GM21619 (cell line): Measurements from ENCODE around the gene TARP.
A peak's percentile ranks its signal among the peaks of the same experiment; 100 is the strongest.
"Not testable (repeated sequence)": the region's sequence is repeated elsewhere in the genome, so short reads cannot be mapped to it uniquely, and the experiment has no call there.

Experiments
- ATAC-seq: cut with Tn5 transposase; IDR thresholded peaks from one replicate; pipeline ENCODE4 v1.9.1; 2021; ENCODE audit not compliant: unreplicated experiment

TARP gene

DNA sequence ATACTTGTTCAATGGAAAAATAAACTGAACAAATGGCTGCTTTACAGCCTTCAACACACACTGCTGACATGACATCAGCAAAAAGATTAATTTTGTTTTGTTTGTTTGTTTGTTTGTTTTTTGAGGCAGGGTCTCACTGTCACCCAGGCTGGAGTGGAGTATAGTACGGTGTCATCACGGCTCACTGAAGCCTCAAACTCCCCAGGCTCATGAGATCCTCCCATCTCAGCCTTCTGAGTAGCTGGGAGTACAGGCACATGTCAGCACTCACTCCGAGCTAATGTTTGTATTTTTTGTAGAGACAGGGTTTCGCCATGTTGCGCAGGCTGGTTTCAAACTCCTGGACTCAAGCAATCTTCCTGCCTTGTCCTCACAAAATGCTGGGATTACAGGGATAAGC, 10.9 kb downstream of the TARP start:
- no peak for ATAC-seq

DNA sequence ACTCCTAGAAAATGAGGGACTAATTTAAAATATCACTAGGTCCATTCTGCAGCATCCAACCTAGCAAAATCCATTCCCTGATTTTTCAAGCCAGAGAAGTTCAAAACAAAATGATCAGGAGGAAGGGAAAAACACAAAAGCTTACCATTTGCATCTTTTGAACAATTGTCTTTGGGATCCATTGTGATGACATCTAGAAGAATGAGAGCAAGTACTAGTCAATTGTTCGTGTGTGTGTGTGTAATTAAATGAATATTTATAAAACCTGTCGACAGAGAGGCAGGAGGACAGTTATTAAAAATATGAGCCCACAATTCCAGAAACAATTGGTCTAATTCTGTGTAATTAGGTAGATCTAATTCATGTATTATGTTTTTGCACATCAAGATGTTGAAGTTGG, 11.4 kb downstream of the TARP start:
- not testable (repeated sequence) for ATAC-seq

DNA sequence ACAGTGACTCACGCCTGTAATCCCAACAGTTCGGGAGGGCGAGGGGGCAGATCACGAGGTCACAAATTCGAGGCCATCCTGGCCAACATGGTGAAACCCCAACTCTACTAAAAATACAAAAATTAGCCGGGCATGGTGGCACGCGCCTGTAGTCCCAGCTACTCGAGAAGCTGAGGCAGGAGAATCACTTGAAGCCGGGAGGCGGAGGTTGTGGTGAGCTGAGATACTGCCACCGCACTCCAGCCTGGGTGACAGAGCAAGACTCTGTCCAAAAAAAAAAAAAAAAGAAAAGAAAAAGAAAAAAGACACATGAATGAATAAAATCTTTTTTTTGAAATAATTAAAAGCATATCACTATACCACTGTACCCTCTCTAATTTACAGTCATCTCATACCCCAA, 11.8 kb downstream of the TARP start:
- ATAC-seq = not testable (repeated sequence)

DNA sequence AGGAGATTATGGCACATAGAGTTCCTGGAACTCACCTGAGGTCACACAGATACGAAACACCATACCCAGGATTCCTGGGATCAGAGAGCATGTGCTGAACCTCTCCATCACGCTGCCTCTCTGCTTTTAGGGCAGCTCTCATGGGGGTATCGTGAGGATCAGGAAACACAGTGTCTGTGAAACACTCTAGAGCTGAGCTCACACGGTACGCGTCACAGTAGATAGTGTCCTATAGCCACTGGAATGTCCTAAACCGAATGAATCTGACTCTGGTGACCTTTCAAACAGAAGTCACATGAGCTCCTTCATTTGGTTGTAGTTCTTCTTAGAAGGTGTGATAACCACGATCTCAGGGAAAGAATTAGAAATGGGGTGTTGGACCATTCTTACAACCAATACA, 14.3 kb downstream of the TARP start:
- not testable (repeated sequence) for ATAC-seq

DNA sequence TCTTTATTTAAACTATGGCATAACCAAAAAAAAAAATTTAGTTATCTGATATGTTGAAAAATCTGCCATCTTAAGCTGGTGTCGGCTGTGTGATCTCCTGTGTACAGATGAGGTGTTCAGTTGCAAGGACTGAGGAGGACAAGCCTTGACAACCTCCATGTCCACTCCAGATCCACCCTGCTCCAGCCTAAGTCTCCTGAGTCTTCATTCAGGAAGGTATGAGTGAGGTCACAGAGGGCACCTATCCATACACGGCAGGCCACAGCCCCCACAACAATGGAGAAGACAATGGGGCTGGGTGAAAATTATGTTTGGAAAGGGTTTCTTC, 16.1 kb downstream of the TARP start:
- no peak for ATAC-seq

DNA sequence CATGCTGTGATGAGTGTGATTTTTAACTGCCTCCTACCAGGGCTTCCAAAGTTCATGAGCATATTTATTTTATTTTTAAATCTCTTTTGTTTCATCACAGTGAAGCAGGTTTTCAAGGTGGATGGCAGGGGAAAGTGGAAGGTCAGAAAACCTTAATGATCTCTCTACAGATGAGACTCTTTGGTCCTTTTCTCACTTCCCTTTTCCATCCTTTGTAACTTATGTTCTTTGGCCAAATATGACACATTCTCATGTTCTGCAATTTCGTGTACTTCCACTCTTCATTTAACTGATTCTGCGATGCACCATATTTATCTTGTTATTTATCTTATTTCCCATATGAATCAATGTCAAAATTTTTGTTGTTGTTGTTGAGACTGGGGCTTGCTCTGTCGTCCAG, 23.6 kb downstream of the TARP start:
- ATAC-seq = peak; percentile 93

DNA sequence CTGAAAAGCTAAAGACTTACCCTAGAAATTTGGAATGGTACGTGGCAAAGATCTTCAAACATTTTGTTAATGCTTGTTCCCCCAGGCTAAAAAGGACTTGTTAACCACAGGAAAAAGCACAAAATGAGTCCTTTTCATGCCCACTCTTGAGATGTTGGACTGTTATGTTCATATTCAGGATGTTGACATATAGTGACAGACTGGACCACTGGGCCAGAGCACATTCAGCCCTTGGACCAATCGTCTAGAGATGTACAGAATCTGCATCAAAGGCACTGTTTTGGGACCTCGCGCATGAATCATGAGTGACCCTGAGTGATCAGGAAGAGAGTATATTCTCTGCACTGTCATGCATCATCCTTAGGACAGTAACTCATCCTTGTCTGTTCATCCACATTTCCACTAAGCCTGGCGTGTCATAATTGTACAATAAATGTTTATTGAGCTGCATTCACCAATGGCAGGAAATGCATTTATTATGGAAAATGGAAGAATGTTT, 25.3 kb downstream of the TARP start:
- ATAC-seq = no peak

DNA sequence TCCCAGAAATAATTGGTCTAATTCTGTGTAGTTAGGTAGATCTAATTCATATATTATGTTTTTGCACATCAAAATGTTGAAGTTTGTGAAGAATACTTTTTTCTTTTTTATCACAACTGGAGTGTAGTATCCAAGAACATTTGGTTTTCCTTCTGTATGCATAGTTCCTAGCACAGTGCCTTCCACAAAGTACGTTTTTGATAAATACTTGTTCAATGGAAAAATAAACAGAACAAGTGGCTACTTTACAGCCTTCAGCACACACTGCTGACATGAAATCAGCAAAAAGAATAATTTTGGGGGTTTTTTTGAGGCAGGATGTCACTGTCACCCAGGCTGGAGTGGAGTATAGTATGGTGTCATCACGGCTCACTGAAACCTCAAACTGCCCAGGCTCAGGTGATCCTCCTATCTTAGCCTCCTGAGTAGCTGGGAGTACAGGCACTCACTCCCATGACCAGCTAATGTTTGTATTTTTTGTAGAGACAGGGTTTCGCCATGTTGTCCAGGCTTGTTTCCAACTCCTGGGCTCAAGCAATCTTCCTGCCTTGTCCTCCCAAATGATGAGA, 27.9 kb downstream of the TARP start:
- ATAC-seq = no peak

DNA sequence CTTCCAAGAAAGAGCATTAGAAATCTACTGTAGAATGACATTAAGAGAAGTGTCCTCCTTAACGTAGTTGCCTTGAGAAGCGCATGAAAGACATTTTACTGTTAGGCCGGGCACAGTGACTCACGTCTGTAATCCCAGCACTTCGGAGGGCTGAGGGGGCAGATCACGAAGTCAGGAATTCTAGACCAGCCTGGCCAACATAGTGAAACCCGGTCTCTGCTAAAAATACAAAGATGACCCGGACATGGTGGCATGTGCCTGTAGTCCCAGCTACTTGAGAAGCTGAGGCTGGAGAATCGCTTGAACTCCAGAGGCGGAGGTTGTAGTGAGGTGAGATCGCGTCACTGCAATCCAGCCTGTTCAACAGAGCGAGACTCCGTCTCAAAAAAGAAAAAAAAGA, 28.9 kb downstream of the TARP start:
- no peak for ATAC-seq

DNA sequence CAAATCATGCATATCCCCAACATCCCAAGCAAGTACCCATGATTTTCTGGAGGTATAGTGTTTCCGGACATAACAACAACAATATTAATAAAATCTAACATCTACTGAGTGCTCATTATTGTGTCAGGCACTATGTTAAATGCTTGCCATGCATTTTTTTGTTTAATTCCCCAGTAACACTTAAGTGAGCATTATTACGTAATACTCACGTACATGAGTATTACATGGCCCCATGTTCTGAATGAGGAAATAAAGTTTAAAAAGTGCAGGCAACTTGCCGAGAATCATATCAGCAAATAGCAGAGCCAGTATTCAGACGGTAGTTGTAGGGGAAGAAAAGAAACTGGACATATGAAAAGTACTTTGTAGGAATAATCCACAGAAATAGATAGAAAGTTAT, 30.1 kb downstream of the TARP start:
- not testable (repeated sequence) for ATAC-seq

DNA sequence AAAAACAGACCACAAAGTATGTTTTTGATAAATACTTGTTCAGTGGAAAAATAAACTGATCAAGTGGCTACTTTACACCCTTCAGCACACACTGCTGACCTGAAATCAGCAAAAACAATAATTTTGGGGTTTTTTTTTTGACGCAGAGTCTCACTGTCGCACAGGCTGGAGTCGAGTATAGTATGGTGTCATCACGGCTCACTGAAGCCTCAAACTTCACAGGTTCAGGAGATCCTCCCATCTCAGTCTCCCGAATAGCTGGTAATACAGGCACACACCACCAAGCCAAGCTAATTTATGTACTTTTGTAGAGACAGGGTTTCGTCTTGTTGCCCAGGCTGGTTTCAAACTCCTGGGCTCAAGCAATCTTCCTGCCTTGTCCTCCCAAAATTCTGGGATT, 30.6 kb downstream of the TARP start:
- no peak for ATAC-seq

DNA sequence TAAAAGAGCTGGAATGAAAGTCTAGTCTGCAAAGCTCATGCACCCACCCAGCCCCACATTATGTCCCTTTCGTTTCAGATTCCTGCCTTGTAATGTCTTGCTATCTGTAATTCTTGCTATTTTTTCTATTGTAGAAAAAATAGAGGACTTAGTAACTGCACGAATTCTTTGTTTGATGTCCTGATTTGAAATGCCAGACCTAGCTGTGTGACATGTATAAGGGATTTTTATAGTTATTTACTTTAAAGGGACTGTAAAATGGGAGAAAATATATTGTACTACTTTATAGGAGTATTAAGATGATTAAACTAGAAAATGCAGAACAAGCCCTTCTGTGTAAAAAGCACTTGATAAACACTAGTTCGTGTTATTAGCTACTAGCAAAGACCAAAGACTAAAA, 32.4 kb downstream of the TARP start:
- no peak for ATAC-seq

DNA sequence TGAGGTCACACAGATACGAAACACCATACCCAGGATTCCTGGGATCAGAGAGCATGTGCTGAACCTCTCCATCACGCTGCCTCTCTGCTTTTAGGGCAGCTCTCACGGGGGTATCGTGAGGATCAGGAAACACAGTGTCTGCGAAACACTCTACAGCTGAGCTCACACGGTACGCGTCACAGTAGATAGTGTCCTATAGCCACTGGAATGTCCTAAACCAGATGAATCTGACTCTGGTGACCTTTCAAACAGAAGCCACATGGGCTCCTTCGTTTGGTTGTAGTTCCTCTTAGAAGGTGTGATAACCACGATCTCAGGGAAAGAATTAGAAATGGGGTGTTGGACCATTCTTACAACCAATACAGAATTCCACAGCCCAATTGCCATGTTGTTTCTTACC, 34.3 kb downstream of the TARP start:
- ATAC-seq = not testable (repeated sequence)

DNA sequence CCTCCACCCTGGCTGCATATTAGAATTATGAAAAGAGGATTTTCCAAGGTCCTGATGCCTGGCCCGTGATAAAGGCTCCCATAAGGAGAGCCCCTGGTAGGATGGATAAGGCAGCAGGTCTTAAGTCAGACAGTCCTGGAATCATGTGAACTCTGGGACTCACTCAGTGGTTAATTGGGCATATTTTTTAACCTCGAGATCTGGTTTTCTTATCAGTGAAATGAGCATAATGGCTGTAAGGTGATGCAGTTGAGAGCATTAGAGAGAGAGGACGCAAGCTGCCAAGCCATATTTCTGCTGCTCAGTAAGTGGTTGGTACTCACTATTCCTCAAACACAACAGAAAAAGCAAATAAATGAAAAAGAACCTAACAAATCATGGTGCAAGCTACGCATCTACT, 37.8 kb downstream of the TARP start:
- ATAC-seq = no peak

DNA sequence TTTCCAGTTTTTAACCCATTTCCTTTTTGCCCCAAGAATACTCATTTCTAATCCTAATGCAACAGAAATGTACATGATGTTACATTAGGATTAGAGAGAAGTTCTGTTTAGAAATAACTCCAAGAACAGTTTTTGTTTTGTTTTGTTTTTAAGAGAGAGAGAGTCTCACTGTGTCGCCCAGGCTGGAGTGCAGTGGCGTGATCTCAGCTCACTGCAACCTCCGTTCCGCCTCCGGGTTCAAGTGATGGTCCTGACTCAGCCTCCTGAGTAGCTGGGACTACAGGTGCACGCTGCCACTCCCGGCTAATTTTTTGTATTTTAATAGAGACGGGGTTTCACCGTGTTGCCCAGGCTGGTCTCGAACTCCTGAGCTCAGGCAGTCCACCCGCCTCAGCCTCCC, 38.7 kb downstream of the TARP start:
- not testable (repeated sequence) for ATAC-seq

DNA sequence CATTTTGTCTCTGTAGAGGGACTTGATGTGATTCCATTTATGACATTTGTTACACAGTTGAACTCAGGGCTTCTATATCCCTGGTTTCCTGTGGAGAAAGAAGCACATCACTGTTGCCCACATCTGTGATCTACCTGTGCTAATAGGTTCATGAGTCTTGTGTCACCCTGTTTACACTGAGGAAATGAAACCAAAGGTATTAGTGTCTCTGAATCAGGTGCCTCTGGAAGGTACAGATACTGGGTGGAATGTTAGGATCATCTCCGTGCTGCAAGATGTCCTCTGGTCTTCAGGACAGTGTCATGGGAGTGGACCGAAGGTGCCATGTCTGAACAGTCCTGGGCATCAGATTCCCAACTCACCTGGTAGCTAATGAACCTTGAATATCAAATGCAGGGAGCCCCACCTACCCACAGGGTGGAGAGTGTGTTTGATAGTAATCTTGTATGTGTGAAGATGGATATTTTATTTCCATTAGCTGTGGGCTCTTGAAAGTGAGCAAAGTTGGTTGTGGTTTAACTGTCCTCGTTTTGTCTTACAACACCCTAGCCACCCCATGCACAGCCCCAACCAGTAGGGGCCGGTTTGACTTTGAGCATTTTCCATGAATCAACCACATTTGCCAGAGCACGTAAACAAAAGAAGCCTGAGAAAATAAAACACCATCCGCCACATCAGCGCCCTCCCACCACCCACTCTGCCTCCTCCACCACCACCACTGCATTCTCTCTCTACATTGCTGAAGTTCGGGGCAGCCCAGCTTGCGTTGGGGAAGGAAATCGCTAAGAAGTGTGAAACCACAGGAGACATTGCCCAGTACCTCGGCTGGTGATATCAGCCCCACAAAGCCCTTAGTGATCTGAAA, 40.7 kb downstream of the TARP start:
- ATAC-seq = peak; percentile 82

DNA sequence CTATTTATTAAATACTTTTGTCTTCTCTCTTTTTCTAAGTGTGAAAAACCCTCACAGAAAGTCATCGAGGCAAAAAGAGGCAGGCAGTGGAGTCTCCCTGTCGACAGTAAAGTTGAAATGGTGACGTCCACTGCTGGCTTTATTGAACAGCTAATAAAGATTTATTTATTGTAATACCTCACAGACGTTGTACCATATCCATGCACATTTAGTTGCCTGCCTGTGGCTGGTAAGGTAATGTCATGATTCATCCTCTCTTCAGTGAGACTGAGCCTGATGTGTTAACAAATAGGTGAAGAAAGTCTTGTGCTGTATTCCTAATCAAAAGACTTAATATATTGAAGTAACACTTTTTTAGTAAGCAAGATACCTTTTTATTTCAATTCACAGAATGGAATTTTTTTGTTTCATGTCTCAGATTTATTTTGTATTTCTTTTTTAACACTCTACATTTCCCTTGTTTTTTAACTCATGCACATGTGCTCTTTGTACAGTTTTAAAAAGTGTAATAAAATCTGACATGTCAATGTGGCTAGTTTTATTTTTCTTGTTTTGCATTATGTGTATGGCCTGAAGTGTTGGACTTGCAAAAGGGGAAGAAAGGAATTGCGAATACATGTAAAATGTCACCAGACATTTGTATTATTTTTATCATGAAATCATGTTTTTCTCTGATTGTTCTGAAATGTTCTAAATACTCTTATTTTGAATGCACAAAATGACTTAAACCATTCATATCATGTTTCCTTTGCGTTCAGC, 43.4 kb downstream of the TARP start:
- no peak for ATAC-seq

DNA sequence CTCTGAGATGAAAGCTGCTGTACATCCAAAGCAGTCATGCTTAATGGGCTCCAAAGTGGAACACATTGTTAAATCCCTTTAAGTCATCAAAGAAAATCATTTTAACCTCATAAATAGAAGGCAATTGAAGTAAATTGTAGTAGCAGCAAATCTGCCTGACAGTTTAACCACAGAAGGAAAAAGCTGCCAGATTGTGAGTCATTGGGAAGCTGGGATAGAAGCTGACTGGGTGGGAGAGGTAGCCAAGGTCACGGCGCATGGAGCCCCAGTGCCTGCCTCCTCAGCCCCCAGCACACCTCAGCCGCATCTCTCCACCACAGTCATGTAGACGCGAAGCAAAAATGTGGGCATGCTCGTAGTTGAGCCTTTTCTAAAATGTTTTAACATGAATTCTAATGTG, 44.0 kb downstream of the TARP start:
- ATAC-seq = no peak

DNA sequence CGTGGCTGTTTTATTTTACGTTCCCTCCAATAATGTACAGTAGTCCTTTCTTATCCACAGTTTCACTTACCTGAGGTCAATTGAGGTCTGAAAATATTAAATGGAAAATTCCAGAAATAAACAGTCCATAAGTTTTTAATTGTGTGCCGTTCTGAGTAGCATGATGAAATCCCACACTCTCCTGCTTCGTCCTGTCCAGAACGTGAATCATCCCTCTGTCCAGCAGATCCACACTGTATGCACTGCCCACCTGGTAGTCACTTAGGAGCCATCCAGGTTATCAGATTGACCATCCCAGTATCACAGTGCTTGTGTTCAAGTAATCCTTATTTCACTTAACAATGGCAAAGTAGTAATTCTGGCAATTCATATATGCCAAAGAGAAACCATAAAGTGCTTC, 49.0 kb downstream of the TARP start:
- ATAC-seq = no peak

DNA sequence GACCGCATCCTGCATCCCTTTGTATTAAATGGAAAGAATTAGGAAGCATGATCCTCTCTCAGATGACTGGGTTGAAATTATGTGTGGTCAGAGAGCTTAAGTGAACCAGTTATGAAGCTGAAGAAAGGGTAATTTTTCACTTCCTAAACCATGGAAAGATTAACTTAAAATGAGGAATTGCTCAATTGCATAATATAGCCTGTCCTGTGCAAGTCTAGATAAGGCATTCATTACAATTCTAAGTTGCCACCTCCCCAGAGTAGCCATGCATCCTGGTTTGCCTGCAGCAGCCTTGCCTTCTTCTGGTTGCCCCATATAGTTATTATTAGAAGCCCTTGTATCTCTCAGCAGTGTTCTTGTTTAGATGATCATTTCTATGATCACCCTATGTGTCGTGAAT, 50.1 kb downstream of the TARP start:
- no peak for ATAC-seq

DNA sequence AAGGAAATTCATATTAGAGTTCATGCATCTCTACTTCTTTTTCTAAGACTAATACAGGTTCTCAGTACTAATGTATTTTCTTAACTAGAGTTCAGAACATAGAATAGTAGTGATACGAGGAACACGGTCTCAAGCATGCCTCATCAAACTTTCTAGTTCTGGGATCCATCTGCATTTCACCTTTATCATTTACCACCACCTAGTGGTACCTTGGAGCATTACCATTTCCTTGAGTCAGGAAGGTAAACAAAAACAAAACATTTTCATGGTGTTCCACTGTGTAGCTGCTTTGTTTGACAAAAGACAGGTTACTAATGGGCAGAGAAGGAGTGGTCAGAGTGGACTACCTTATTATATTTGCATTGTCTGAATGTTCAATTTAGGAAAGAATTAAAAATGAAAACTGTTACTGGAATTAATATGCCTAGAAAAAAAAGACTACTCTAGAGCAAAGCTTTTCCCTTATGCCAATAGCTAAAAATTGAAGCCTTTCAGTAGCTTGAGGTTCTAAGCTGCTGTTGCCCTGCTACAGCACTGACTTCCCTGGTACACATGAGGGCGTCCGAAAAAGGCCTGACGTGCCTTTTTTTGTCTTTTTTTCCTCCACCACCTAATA, 50.8 kb downstream of the TARP start:
- peak; percentile 40 for ATAC-seq

DNA sequence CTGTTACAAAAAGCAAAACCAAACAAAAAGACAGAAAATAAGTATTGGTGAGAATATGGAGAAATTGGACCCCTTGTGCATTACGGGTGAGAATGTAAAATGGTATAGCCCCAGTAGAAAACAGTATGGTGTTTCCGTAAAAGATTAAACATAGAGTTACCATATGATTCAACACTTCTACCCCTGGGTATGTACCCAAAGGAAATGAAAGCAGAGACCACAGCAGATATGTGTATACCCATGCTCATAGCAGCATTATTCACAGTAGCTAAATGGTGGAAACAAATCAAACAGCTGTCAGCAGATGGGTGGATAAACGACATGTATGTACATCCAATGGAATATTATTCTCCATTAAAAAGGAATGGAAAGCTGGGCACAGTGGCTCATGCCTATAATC, 53.0 kb downstream of the TARP start:
- ATAC-seq = peak; percentile 72
